ENCODE data around the gene EXOC2. TPM values are rescaled to one million over a fixed set of nuclear protein-coding genes. Genes with fewer than 3 reads are reported as not detected.

EXOC2 gene
- polyA plus RNA-seq, 1 donor (not counting 4 experiments of a cell fraction or from before 2014, with no cell fraction given), result 28.4 TPM

- no peak overlapping the region for H3K9ac ChIP-seq (ENCODE audit: control insufficient read depth, extremely low read depth, insufficient read depth, low read length)
- no peaks in the 10 kb centered on the region for H3K9me3 ChIP-seq (ENCODE audit: control insufficient read depth, low read depth, low read length)
- peaks cover 0 to 8% of the 10 kb centered on the region in 2 experiments for H3K36me3 ChIP-seq (ENCODE audit: control insufficient read depth in 2 of 2, extremely low read depth in 1 of 2, insufficient read depth in 2 of 2, low read length in 2 of 2)
- DNase-seq (ENCODE audit: low read depth, low spot score) (no peak), FAIRE-seq (peak; percentile 78)
- H3K9me1 ChIP-seq (ENCODE audit: control insufficient read depth, extremely low read depth, insufficient read depth, low read length), result no peaks in the 10 kb centered on the region
- TF ChIP-seq EZH2 (IDR thresholded peaks at IDR 0.05; ENCODE audit: low read length), result no peak
- TF ChIP-seq, protein P1, sequence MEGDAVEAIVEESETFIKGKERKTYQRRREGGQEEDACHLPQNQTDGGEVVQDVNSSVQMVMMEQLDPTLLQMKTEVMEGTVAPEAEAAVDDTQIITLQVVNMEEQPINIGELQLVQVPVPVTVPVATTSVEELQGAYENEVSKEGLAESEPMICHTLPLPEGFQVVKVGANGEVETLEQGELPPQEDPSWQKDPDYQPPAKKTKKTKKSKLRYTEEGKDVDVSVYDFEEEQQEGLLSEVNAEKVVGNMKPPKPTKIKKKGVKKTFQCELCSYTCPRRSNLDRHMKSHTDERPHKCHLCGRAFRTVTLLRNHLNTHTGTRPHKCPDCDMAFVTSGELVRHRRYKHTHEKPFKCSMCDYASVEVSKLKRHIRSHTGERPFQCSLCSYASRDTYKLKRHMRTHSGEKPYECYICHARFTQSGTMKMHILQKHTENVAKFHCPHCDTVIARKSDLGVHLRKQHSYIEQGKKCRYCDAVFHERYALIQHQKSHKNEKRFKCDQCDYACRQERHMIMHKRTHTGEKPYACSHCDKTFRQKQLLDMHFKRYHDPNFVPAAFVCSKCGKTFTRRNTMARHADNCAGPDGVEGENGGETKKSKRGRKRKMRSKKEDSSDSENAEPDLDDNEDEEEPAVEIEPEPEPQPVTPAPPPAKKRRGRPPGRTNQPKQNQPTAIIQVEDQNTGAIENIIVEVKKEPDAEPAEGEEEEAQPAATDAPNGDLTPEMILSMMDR (optimal IDR thresholded peaks at IDR 0.05 in 1 of 3, IDR thresholded peaks at IDR 0.05 in 1 of 3, conservative IDR thresholded peaks at IDR 0.05 in 1 of 3; ENCODE audit: extremely low read depth in 1 of 3, insufficient read depth in 2 of 3, low read length in 3 of 3), result peak; percentile 62 to 87 (median 70)
- H3K27me3 ChIP-seq (ENCODE audit: control insufficient read depth, extremely low read depth, insufficient read depth, low read length), result no peaks in the 10 kb centered on the region
- no peak overlapping the region for H2AFZ ChIP-seq (ENCODE audit: control insufficient read depth, low read length)
- H3K4me2 ChIP-seq (ENCODE audit: control insufficient read depth, extremely low read depth, insufficient read depth, low read depth, low read length), result no peak overlapping the region
- H3K4me3 ChIP-seq (ENCODE audit: control insufficient read depth in 2 of 3, extremely low read depth in 1 of 3, insufficient read depth in 2 of 3, low read depth in 1 of 3, low read length in 3 of 3), result no peak overlapping the region
- H3K79me2 ChIP-seq (ENCODE audit: control insufficient read depth, insufficient read depth, low read length), result no peaks in the 10 kb centered on the region
- H3K27ac ChIP-seq (ENCODE audit: control insufficient read depth, insufficient read depth, low read length), result no peak overlapping the region
- H3K4me1 ChIP-seq (ENCODE audit: control insufficient read depth, extremely low read depth, insufficient read depth, low read length), result peaks cover 6% of the 10 kb centered on the region
- dilution Hi-C loops (cut with MboI; ENCODE audit: extremely low pct_ligation_motif_present, low sequenced_read_pairs), result no loop called here
- peaks cover 6% of the 10 kb centered on the region for H4K20me1 ChIP-seq (ENCODE audit: control insufficient read depth, extremely low read depth, insufficient read depth, low read length)
Measured at GRCh38 chr6:617456-618100, 75.4 kb downstream of the EXOC2 start.

GRCh38 chr6:613981-614380 is 79.0 kb downstream of the EXOC2 start:
- TF ChIP-seq, protein P1 (optimal IDR thresholded peaks at IDR 0.05 in 1 of 3, IDR thresholded peaks at IDR 0.05 in 1 of 3, conservative IDR thresholded peaks at IDR 0.05 in 1 of 3; ENCODE audit: extremely low read depth in 1 of 3, insufficient read depth in 2 of 3, low read length in 3 of 3), result no peak
- TF ChIP-seq EZH2 (IDR thresholded peaks at IDR 0.05; ENCODE audit: low read length), result no peak
- dilution Hi-C loops (cut with MboI; ENCODE audit: extremely low pct_ligation_motif_present, low sequenced_read_pairs), result no loop called here
- H3K4me3 ChIP-seq (ENCODE audit: control insufficient read depth in 2 of 3, extremely low read depth in 1 of 3, insufficient read depth in 2 of 3, low read depth in 1 of 3, low read length in 3 of 3), result no peak overlapping the region
- no peaks in the 10 kb centered on the region for H3K79me2 ChIP-seq (ENCODE audit: control insufficient read depth, insufficient read depth, low read length)
- no peaks in the 10 kb centered on the region for H4K20me1 ChIP-seq (ENCODE audit: control insufficient read depth, extremely low read depth, insufficient read depth, low read length)
- no peak for DNase-seq (ENCODE audit: low read depth, low spot score)
- H3K36me3 ChIP-seq (ENCODE audit: control insufficient read depth in 2 of 2, extremely low read depth in 1 of 2, insufficient read depth in 2 of 2, low read length in 2 of 2), result peaks cover 0 to 5% of the 10 kb centered on the region in 2 experiments
- no peaks in the 10 kb centered on the region for H3K27me3 ChIP-seq (ENCODE audit: control insufficient read depth, extremely low read depth, insufficient read depth, low read length)
- no peak for FAIRE-seq
- no peaks in the 10 kb centered on the region for H3K9me3 ChIP-seq (ENCODE audit: control insufficient read depth, low read depth, low read length)
- no peak overlapping the region for H3K9ac ChIP-seq (ENCODE audit: control insufficient read depth, extremely low read depth, insufficient read depth, low read length)
- H3K9me1 ChIP-seq (ENCODE audit: control insufficient read depth, extremely low read depth, insufficient read depth, low read length), result no peaks in the 10 kb centered on the region
- H3K27ac ChIP-seq (ENCODE audit: control insufficient read depth, insufficient read depth, low read length), result no peak overlapping the region
- peaks cover 6% of the 10 kb centered on the region for H3K4me1 ChIP-seq (ENCODE audit: control insufficient read depth, extremely low read depth, insufficient read depth, low read length)
- no peak overlapping the region for H3K4me2 ChIP-seq (ENCODE audit: control insufficient read depth, extremely low read depth, insufficient read depth, low read depth, low read length)
- no peak overlapping the region for H2AFZ ChIP-seq (ENCODE audit: control insufficient read depth, low read length)

Data from keratinocyte (primary cell).